ENCODE measurements around the gene ZSWIM6. TPM values are rescaled to one million over a fixed set of nuclear protein-coding genes. Genes with fewer than 3 reads are reported as not detected.
"Not testable (repeated sequence)": the region's sequence is repeated elsewhere in the genome, so short reads cannot be mapped to it uniquely, and the experiment has no call there.

Gene ZSWIM6
- total and polyA plus RNA-seq, 2 experiments from 2014 or later: 3.9 to 6.0 TPM

GRCh38 chr5:61405511-61406295, 73.6 kb downstream of the ZSWIM6 start:
- ATAC-seq: no peak
- no peaks in the 10 kb centered on the region for H3K36me3 ChIP-seq (ENCODE audit: insufficient read depth)
- no peaks in the 10 kb centered on the region for H3K9me2 ChIP-seq (ENCODE audit: insufficient read depth)
- no peak for TF ChIP-seq JUNB (IDR thresholded peaks at IDR 0.05; ENCODE audit: unreplicated experiment)
- no peak for TF ChIP-seq ZNF331 (CRISPR knock-in tag; IDR thresholded peaks at IDR 0.05; ENCODE audit: low read depth)
- TF ChIP-seq EZH2phosphoT487 (IDR thresholded peaks at IDR 0.05; ENCODE audit: unreplicated experiment): no peak
- no peak for TF ChIP-seq POLR2AphosphoS5 (IDR thresholded peaks at IDR 0.05; ENCODE audit: low read depth)
- TF ChIP-seq CTCF (conservative IDR thresholded peaks at IDR 0.05; ENCODE audit: low read depth in 2 of 2): no peak
- TF ChIP-seq NANOG (IDR thresholded peaks at IDR 0.05; ENCODE audit: borderline replicate concordance): no peak
- TF ChIP-seq EZH2 (IDR thresholded peaks at IDR 0.05; ENCODE audit: low read depth, unreplicated experiment): no peak
- TF ChIP-seq CREB1 (CRISPR knock-in tag; IDR thresholded peaks at IDR 0.05; ENCODE audit: low read depth): no peak
- no peak for TF ChIP-seq STAT1 (IDR thresholded peaks at IDR 0.05; ENCODE audit: unreplicated experiment)
- TF ChIP-seq ETS1 (IDR thresholded peaks at IDR 0.05): no peak
- TF ChIP-seq ZNF114 (CRISPR knock-in tag; IDR thresholded peaks at IDR 0.05): no peak
- no peak for TF ChIP-seq REST (IDR thresholded peaks at IDR 0.05; ENCODE audit: unreplicated experiment)
- Mint-ChIP-seq H3K36me3 (ENCODE audit: low read depth) (no peaks in the 10 kb centered on the region), H3K4me3 (no peak overlapping the region), H3K27ac (no peak overlapping the region), H3K27me3 (ENCODE audit: insufficient read depth, low read depth, poor library complexity) (peaks cover 6% of the 10 kb centered on the region), H3K9me3 (no peaks in the 10 kb centered on the region), H3K4me1 (peaks cover 59% of the 10 kb centered on the region)
- DNase-seq (ENCODE audit: low spot score): no peak
- peaks cover 34% of the 10 kb centered on the region for H3K4me1 ChIP-seq (ENCODE audit: insufficient read depth)
- H3K79me2 ChIP-seq (replicated peaks; ENCODE audit: insufficient read depth): peaks cover 21% of the 10 kb centered on the region
- no peak overlapping the region for H3K4me3 ChIP-seq
- no peak overlapping the region for H3K4me2 ChIP-seq
- H4K20me1 ChIP-seq (replicated peaks; ENCODE audit: insufficient read depth): no peaks in the 10 kb centered on the region
- no peak overlapping the region for H3K27ac ChIP-seq (ENCODE audit: low read depth)
- H3K27me3 ChIP-seq (ENCODE audit: insufficient read depth): no peaks in the 10 kb centered on the region
- H3F3A ChIP-seq (replicated peaks; ENCODE audit: low read depth): no peaks in the 10 kb centered on the region
- H2AFZ ChIP-seq: no peak overlapping the region

- not testable (repeated sequence) for H3K4me3 Mint-ChIP-seq; H3K4me2 ChIP-seq; DNase-seq (ENCODE audit: low spot score); H4K20me1 ChIP-seq (replicated peaks; ENCODE audit: insufficient read depth); H2AFZ ChIP-seq; H3K36me3 Mint-ChIP-seq (ENCODE audit: low read depth); ATAC-seq; H3K36me3 ChIP-seq (ENCODE audit: insufficient read depth); H3K9me3 Mint-ChIP-seq; H3K27ac ChIP-seq (ENCODE audit: low read depth); H3K9me2 ChIP-seq (ENCODE audit: insufficient read depth); H3F3A ChIP-seq (replicated peaks; ENCODE audit: low read depth); H3K27me3 Mint-ChIP-seq (ENCODE audit: insufficient read depth, low read depth, poor library complexity); H3K4me3 ChIP-seq; H3K27ac Mint-ChIP-seq; H3K27me3 ChIP-seq (ENCODE audit: insufficient read depth)
- peaks cover 22% of the 10 kb centered on the region; the same call in 1 of the 2 replicates for H3K79me2 ChIP-seq (replicated peaks; ENCODE audit: insufficient read depth)
- peaks cover 61% of the 10 kb centered on the region for H3K4me1 Mint-ChIP-seq
- peaks cover 41% of the 10 kb centered on the region for H3K4me1 ChIP-seq (ENCODE audit: insufficient read depth)
Measured at GRCh38 chr5:61406497-61406896, 74.4 kb downstream of the ZSWIM6 start.

All from GM23338 (cell line).